Ovary (tissue), 3 donors: ENCODE data around the gene RPN2.

Experiments
- CTCF ChIP-seq, 3 donors: fragments of 450-650 bp in 2 of 3; fragments of 200-600 bp in 1 of 3; IDR thresholded peaks; one replicate each; pipeline versions ENCODE4 v1.5.1 to v1.8.0; 2016 to 2022; ENCODE audit warnings: antibody characterized with exemption in 3 of 3, mild to moderate bottlenecking in 1 of 3
- EP300 ChIP-seq: sonication (generic); formaldehyde crosslinking; IDR thresholded peaks from one replicate; pipeline ENCODE4 v1.6.1; 2017; ENCODE audit warnings: antibody characterized with exemption
- POLR2A ChIP-seq: fragments of 450-650 bp; IDR thresholded peaks from one replicate; pipeline ENCODE4 v1.6.1; 2017; ENCODE audit warnings: antibody characterized with exemption, mild to moderate bottlenecking, moderate library complexity
- donor health status: DM: no; HTN: no; CAD: no.

- no peak for TF ChIP-seq POLR2A
- TF ChIP-seq CTCF (IDR thresholded peaks at IDR 0.05) = no peak
- TF ChIP-seq EP300 = no peak
Measured at GRCh38 chr20:37220731-37221130, 41.6 kb downstream of the RPN2 start.
